Upper lobe of right lung (tissue), 1 donor: Measurements from ENCODE around the gene SHROOM3. TPM values are rescaled to one million over a fixed set of nuclear protein-coding genes. Genes with fewer than 3 reads are reported as not detected.

Source experiments
- ATAC-seq: fragments of 200-7000 bp; cut with Tn5 transposase; one replicate; pipeline ENCODE4 v1.9.1; 2020; ENCODE audit warnings: mild to moderate bottlenecking, moderate library complexity
- DNase-seq: peaks from one replicate; pipeline ENCODE4 v3.0.0-alpha.2; 2020
- H3K27ac ChIP-seq: fragments of 200-600 bp; one replicate; pipeline ENCODE4 v1.8.0; 2022
- H3K27me3 ChIP-seq: fragments of 200-600 bp; one replicate; pipeline ENCODE4 v1.8.0; 2022; ENCODE audit warnings: mild to moderate bottlenecking
- H3K36me3 ChIP-seq: fragments of 200-600 bp; one replicate; pipeline ENCODE4 v1.8.0; 2022
- H3K4me1 ChIP-seq: fragments of 200-600 bp; one replicate; pipeline ENCODE4 v1.8.0; 2022
- H3K4me3 ChIP-seq: fragments of 200-600 bp; one replicate; pipeline ENCODE4 v1.8.0; 2022; ENCODE audit warnings: mild to moderate bottlenecking
- H3K9me3 ChIP-seq: fragments of 200-600 bp; one replicate; pipeline ENCODE4 v1.8.0; 2022
- CTCF ChIP-seq: fragments of 200-600 bp; IDR thresholded peaks from one replicate; pipeline ENCODE4 v1.8.0; 2022; ENCODE audit warnings: antibody characterized with exemption
- intact Hi-C: fragments of 100-400 bp; cut with DNase I; formaldehyde crosslinking; loops from one replicate; pipeline ENCODE4 v1.11.0; 2022
- total RNA-seq: library from RNA; stranded (reverse); fragmentation: NEBNext Ultra II Directional; extraction: Animal tissue kit (Norgen Biotek cat#: 25700); gene quantifications from one replicate; pipeline ENCODE4 v1.2.1, GENCODE V29; 2021
- donor health status: DM: no; HTN: yes; CAD: no; lungs with severe emphysema.

SHROOM3 gene
- total RNA-seq, 1 donor from 2014 or later: 73.3 TPM

- ATAC-seq: no peak
- peaks cover 4% of the 10 kb centered on the region for H3K36me3 ChIP-seq
These were observed 327.4 kb downstream of the SHROOM3 start for GRCh38 chr4:76762137-76763130.

GRCh38 chr4:76764251-76764650 is 329.2 kb downstream of the SHROOM3 start:
- no peak for DNase-seq
- Histone ChIP-seq H3K9me3 (no peaks in the 10 kb centered on the region), H3K4me1 (no peaks in the 10 kb centered on the region), H3K27me3 (no peaks in the 10 kb centered on the region), H3K36me3 (peaks cover 4% of the 10 kb centered on the region), H3K27ac (no peak overlapping the region), H3K4me3 (no peak overlapping the region)
- ATAC-seq: no peak
- intact Hi-C loops: no loop called here
- TF ChIP-seq CTCF: no peak

More at GRCh38 chr4:76762137-76763130, 327.4 kb downstream of the SHROOM3 start:
- Histone ChIP-seq H3K27ac (no peak overlapping the region), H3K4me1 (peaks cover 6% of the 10 kb centered on the region), H3K9me3 (no peaks in the 10 kb centered on the region), H3K4me3 (no peak overlapping the region), H3K27me3 (no peaks in the 10 kb centered on the region)
- no peak for DNase-seq
- TF ChIP-seq CTCF: no peak
- intact Hi-C loops: no loop called here

- no peak overlapping the region for H3K27ac ChIP-seq
These were observed 330.6 kb downstream of the SHROOM3 start for GRCh38 chr4:76765473-76766183.

GRCh38 chr4:76767983-76768382 is 333.0 kb downstream of the SHROOM3 start:
- H3K4me1 ChIP-seq: no peaks in the 10 kb centered on the region
- intact Hi-C loops: no loop called here
- DNase-seq: no peak
- no peak for TF ChIP-seq CTCF
- no peaks in the 10 kb centered on the region for H3K27me3 ChIP-seq
- no peak overlapping the region for H3K4me3 ChIP-seq
- H3K36me3 ChIP-seq: peaks cover 14% of the 10 kb centered on the region
- no peak for ATAC-seq
- H3K27ac ChIP-seq: no peak overlapping the region
- H3K9me3 ChIP-seq: no peaks in the 10 kb centered on the region

More at GRCh38 chr4:76765473-76766183, 330.6 kb downstream of the SHROOM3 start:
- TF ChIP-seq CTCF: no peak
- intact Hi-C loops: no loop called here
- H3K36me3 ChIP-seq: peaks cover 7% of the 10 kb centered on the region
- no peaks in the 10 kb centered on the region for H3K9me3 ChIP-seq
- ATAC-seq: no peak
- H3K27me3 ChIP-seq: no peaks in the 10 kb centered on the region
- no peaks in the 10 kb centered on the region for H3K4me1 ChIP-seq
- DNase-seq: no peak
- H3K4me3 ChIP-seq: no peak overlapping the region

- Histone ChIP-seq H3K9me3 (no peaks in the 10 kb centered on the region), H3K27me3 (no peaks in the 10 kb centered on the region), H3K27ac (no peak overlapping the region), H3K4me1 (no peaks in the 10 kb centered on the region), H3K36me3 (peaks cover 26% of the 10 kb centered on the region), H3K4me3 (no peak overlapping the region)
- ATAC-seq: no peak
- TF ChIP-seq CTCF: no peak
- no peak for DNase-seq
- intact Hi-C loops: no loop called here
These were observed 337.6 kb downstream of the SHROOM3 start for GRCh38 chr4:76772498-76773106.
